ENCODE data around the gene ENPEP.
"Not testable (repeated sequence)": the region's sequence is repeated elsewhere in the genome, so short reads cannot be mapped to it uniquely, and the experiment has no call there.

ENPEP gene

DNA sequence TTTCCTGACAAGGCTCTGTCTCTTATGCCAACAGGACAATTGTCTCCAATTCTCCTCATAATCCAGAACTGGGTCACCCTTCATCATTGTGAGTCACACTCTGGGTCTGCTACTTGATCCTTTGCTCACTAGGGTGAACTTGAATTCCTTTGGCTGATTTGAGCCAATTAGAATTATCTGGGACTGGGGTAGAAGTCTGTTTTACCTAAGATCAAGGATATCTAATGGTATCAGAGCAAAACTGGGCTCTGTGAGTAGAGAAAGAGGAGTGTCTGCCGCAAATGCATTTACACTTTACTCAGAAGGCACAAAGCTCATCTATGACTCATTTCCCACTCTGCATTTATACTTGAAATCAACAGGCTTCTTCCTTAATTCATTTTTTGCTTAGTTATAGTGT lies 74.3 kb downstream of the ENPEP start:
- no CpG with 5 or more reads among the region's 1 CpG for WGBS
- Histone ChIP-seq H3K4me3 (ENCODE audit: insufficient read depth in 1 of 2, low read depth in 1 of 2, low read length in 2 of 2) (no peak overlapping the region), H2BK120ac (ENCODE audit: low read depth, low read length) (no peak overlapping the region), H3K27ac (ENCODE audit: low read length, poor library complexity, severe bottlenecking) (no peak overlapping the region), H2AK5ac (ENCODE audit: low read length, severe bottlenecking) (no peak overlapping the region), H3K4me1 (ENCODE audit: control insufficient read depth, insufficient read depth, low read depth, low read length) (no peaks in the 10 kb centered on the region), H4K91ac (ENCODE audit: low read length) (no peak overlapping the region), H3K9ac (ENCODE audit: low read length) (no peak overlapping the region), H3K18ac (ENCODE audit: low read depth in 1 of 2, low read length in 2 of 2) (no peak overlapping the region), H2AFZ (ENCODE audit: low read depth, low read length) (no peak overlapping the region), H3K79me1 (replicated peaks; ENCODE audit: low read length, poor library complexity, severe bottlenecking) (no peaks in the 10 kb centered on the region), H3K4me2 (ENCODE audit: low read length, poor library complexity, severe bottlenecking) (no peak overlapping the region), H3K23ac (ENCODE audit: low read length in 2 of 2) (no peak overlapping the region), H3K9me3 (ENCODE audit: control insufficient read depth, low read length) (no peaks in the 10 kb centered on the region), H2BK12ac (ENCODE audit: low read length in 2 of 2) (no peak overlapping the region), H3K27me3 (ENCODE audit: control insufficient read depth in 1 of 2, insufficient read depth in 1 of 2, low read length in 2 of 2) (no peaks in the 10 kb centered on the region), H3K14ac (ENCODE audit: low read length in 2 of 2) (no peak overlapping the region), H4K8ac (ENCODE audit: low read length) (no peak overlapping the region), H2BK15ac (ENCODE audit: low read depth, poor library complexity, severe bottlenecking) (no peak overlapping the region), H2BK5ac (ENCODE audit: low read depth, low read length, poor library complexity, severe bottlenecking) (no peak overlapping the region), H3K36me3 (ENCODE audit: control insufficient read depth in 1 of 2, insufficient read depth in 2 of 2, low read depth in 1 of 2, low read length in 2 of 2) (no peaks in the 10 kb centered on the region), H3K4ac (ENCODE audit: low read depth in 1 of 2, low read length in 2 of 2) (no peak overlapping the region)
- DNase-seq = peak; percentile 49

DNA sequence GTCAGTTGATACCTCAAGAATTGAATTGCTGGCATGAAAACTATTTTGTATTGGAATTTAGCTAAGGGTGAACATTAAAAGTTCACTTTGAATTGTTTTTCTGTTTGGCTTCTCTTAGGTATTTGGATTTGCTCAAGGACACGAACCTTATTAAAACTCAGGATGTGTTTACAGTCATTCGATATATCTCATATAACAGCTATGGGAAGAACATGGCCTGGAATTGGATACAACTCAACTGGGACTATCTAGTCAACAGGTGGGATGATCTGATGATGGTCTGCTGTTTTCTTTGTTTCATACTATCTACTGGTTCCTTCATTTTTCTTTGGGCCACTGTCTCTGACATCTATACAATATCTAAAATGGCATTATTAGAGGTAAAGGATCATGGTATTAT lies 77.2 kb downstream of the ENPEP start:
- no peak overlapping the region for H3K18ac ChIP-seq (ENCODE audit: low read depth in 1 of 2, low read length in 2 of 2)
- no peak overlapping the region for H2AK5ac ChIP-seq (ENCODE audit: low read length, severe bottlenecking)
- H3K9ac ChIP-seq (ENCODE audit: low read length) = no peak overlapping the region
- DNase-seq = no peak
- no peaks in the 10 kb centered on the region for H3K27me3 ChIP-seq (ENCODE audit: control insufficient read depth in 1 of 2, insufficient read depth in 1 of 2, low read length in 2 of 2)
- H3K4me2 ChIP-seq (ENCODE audit: low read length, poor library complexity, severe bottlenecking) = no peak overlapping the region
- no peak overlapping the region for H3K27ac ChIP-seq (ENCODE audit: low read length, poor library complexity, severe bottlenecking)
- no peak overlapping the region for H3K23ac ChIP-seq (ENCODE audit: low read length in 2 of 2)
- no peak overlapping the region for H2BK15ac ChIP-seq (ENCODE audit: low read depth, poor library complexity, severe bottlenecking)
- H3K79me1 ChIP-seq (replicated peaks; ENCODE audit: low read length, poor library complexity, severe bottlenecking) = no peaks in the 10 kb centered on the region
- H4K91ac ChIP-seq (ENCODE audit: low read length) = no peak overlapping the region
- no peaks in the 10 kb centered on the region for H3K4me1 ChIP-seq (ENCODE audit: control insufficient read depth, insufficient read depth, low read depth, low read length)
- WGBS = 100% methylated on average over 1 of the region's 2 CpGs
- no peaks in the 10 kb centered on the region for H3K9me3 ChIP-seq (ENCODE audit: control insufficient read depth, low read length)
- H3K4me3 ChIP-seq (ENCODE audit: insufficient read depth in 1 of 2, low read depth in 1 of 2, low read length in 2 of 2) = no peak overlapping the region
- H3K14ac ChIP-seq (ENCODE audit: low read length in 2 of 2) = no peak overlapping the region
- no peak overlapping the region for H4K8ac ChIP-seq (ENCODE audit: low read length)
- H2BK12ac ChIP-seq (ENCODE audit: low read length in 2 of 2) = no peak overlapping the region
- H2BK5ac ChIP-seq (ENCODE audit: low read depth, low read length, poor library complexity, severe bottlenecking) = no peak overlapping the region
- H3K4ac ChIP-seq (ENCODE audit: low read depth in 1 of 2, low read length in 2 of 2) = no peak overlapping the region
- no peak overlapping the region for H2AFZ ChIP-seq (ENCODE audit: low read depth, low read length)
- H3K36me3 ChIP-seq (ENCODE audit: control insufficient read depth in 1 of 2, insufficient read depth in 2 of 2, low read depth in 1 of 2, low read length in 2 of 2) = no peaks in the 10 kb centered on the region
- H2BK120ac ChIP-seq (ENCODE audit: low read depth, low read length) = no peak overlapping the region

DNA sequence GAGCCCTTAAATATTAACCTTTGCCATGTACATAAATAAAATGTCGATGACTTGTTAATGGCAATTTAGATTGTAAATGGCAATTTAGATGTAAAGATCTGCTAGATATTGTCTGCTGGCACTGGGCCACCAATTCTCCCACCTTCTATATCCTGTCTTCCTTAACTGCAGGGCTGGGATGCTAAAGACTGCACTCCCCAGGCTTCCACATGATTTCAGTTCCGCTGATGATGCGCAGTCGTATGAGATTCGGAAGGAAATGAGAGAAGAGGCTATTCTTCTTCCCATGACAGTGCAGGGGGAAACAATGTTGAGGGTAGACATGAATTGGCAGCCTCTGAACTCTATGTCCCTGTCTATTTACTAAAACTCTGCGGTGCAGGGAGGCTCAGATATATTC lies 91.3 kb downstream of the ENPEP start:
- no peak overlapping the region for H3K4ac ChIP-seq (ENCODE audit: low read depth in 1 of 2, low read length in 2 of 2)
- 97% methylated on average over 5 of the region's 6 CpGs for WGBS
- no peak overlapping the region for H2BK120ac ChIP-seq (ENCODE audit: low read depth, low read length)
- H3K4me1 ChIP-seq (ENCODE audit: control insufficient read depth, insufficient read depth, low read depth, low read length) = peaks cover 2% of the 10 kb centered on the region
- no peaks in the 10 kb centered on the region for H3K36me3 ChIP-seq (ENCODE audit: control insufficient read depth in 1 of 2, insufficient read depth in 2 of 2, low read depth in 1 of 2, low read length in 2 of 2)
- no peak overlapping the region for H2BK15ac ChIP-seq (ENCODE audit: low read depth, poor library complexity, severe bottlenecking)
- H3K9me3 ChIP-seq (ENCODE audit: control insufficient read depth, low read length) = no peaks in the 10 kb centered on the region
- H3K4me3 ChIP-seq (ENCODE audit: insufficient read depth in 1 of 2, low read depth in 1 of 2, low read length in 2 of 2) = no peak overlapping the region
- no peak overlapping the region for H2BK5ac ChIP-seq (ENCODE audit: low read depth, low read length, poor library complexity, severe bottlenecking)
- no peak overlapping the region for H4K8ac ChIP-seq (ENCODE audit: low read length)
- no peak overlapping the region for H3K27ac ChIP-seq (ENCODE audit: low read length, poor library complexity, severe bottlenecking)
- no peak overlapping the region for H2AFZ ChIP-seq (ENCODE audit: low read depth, low read length)
- no peaks in the 10 kb centered on the region for H3K27me3 ChIP-seq (ENCODE audit: control insufficient read depth in 1 of 2, insufficient read depth in 1 of 2, low read length in 2 of 2)
- no peaks in the 10 kb centered on the region for H3K79me1 ChIP-seq (replicated peaks; ENCODE audit: low read length, poor library complexity, severe bottlenecking)
- no peak overlapping the region for H2BK12ac ChIP-seq (ENCODE audit: low read length in 2 of 2)
- no peak overlapping the region for H2AK5ac ChIP-seq (ENCODE audit: low read length, severe bottlenecking)
- DNase-seq = no peak
- H3K9ac ChIP-seq (ENCODE audit: low read length) = no peak overlapping the region
- H4K91ac ChIP-seq (ENCODE audit: low read length) = no peak overlapping the region
- H3K23ac ChIP-seq (ENCODE audit: low read length in 2 of 2) = no peak overlapping the region
- H3K18ac ChIP-seq (ENCODE audit: low read depth in 1 of 2, low read length in 2 of 2) = no peak overlapping the region
- no peak overlapping the region for H3K14ac ChIP-seq (ENCODE audit: low read length in 2 of 2)
- no peak overlapping the region for H3K4me2 ChIP-seq (ENCODE audit: low read length, poor library complexity, severe bottlenecking)

DNA sequence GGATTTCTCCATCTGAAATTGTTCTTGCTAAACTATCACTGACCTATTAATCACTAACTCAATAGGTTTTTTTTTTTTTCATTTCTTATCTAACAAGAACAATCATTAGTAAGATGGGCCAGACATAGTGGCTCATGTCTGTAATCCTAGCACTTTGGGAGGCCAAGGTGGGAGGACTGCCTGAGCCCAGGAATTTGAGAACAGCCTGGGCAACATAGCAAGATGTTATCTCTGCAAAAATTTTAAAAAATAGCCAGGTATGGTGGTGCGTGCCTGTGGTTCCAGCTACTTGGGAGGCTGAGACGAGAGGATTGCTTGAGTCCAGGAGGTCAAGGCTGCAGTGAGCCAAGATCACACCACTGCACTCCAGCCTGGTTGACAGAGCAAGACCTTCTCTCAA lies 100.7 kb downstream of the ENPEP start:
- not testable (repeated sequence) for H3K27me3 ChIP-seq (ENCODE audit: control insufficient read depth in 1 of 2, insufficient read depth in 1 of 2, low read length in 2 of 2)

More for the DNA sequence above, 100.7 kb downstream of the ENPEP start:
- not testable (repeated sequence) for H2BK15ac ChIP-seq (ENCODE audit: low read depth, poor library complexity, severe bottlenecking); H3K4me2 ChIP-seq (ENCODE audit: low read length, poor library complexity, severe bottlenecking); H2BK12ac ChIP-seq (ENCODE audit: low read length in 2 of 2); H3K4ac ChIP-seq (ENCODE audit: low read depth in 1 of 2, low read length in 2 of 2); H3K14ac ChIP-seq (ENCODE audit: low read length in 2 of 2); H3K4me1 ChIP-seq (ENCODE audit: control insufficient read depth, insufficient read depth, low read depth, low read length); H4K91ac ChIP-seq (ENCODE audit: low read length); H3K9me3 ChIP-seq (ENCODE audit: control insufficient read depth, low read length); H3K23ac ChIP-seq (ENCODE audit: low read length in 2 of 2); H3K36me3 ChIP-seq (ENCODE audit: control insufficient read depth in 1 of 2, insufficient read depth in 2 of 2, low read depth in 1 of 2, low read length in 2 of 2); H2AK5ac ChIP-seq (ENCODE audit: low read length, severe bottlenecking); H3K9ac ChIP-seq (ENCODE audit: low read length); H3K18ac ChIP-seq (ENCODE audit: low read depth in 1 of 2, low read length in 2 of 2); H2BK120ac ChIP-seq (ENCODE audit: low read depth, low read length); H3K4me3 ChIP-seq (ENCODE audit: insufficient read depth in 1 of 2, low read depth in 1 of 2, low read length in 2 of 2); H4K8ac ChIP-seq (ENCODE audit: low read length); H2BK5ac ChIP-seq (ENCODE audit: low read depth, low read length, poor library complexity, severe bottlenecking); H3K27ac ChIP-seq (ENCODE audit: low read length, poor library complexity, severe bottlenecking); DNase-seq; H2AFZ ChIP-seq (ENCODE audit: low read depth, low read length); H3K79me1 ChIP-seq (replicated peaks; ENCODE audit: low read length, poor library complexity, severe bottlenecking)
- WGBS = 92% methylated on average over 2 of the region's 2 CpGs

Data from mesenchymal stem cell (in vitro differentiated cells and primary cell).